Vagina (tissue), 2 donors: Measurements from ENCODE around the gene ARHGAP18.

Experiments used
- POLR2A ChIP-seq, 2 donors: fragments of 450-650 bp; IDR thresholded peaks; one replicate each; pipeline ENCODE4 v1.6.1; 2017; ENCODE audit warnings: antibody characterized with exemption in 2 of 2, mild to moderate bottlenecking in 2 of 2, moderate library complexity in 2 of 2
- POLR2AphosphoS5 ChIP-seq, 2 donors: sonication (generic); formaldehyde crosslinking; IDR thresholded peaks; one replicate each; pipeline ENCODE4 v1.9.0; 2017; ENCODE audit warnings: antibody characterized with exemption in 2 of 2, mild to moderate bottlenecking in 2 of 2, low read depth in 1 of 2; ENCODE audit not compliant: insufficient read depth in 1 of 2
- TF ChIP-seq, protein P1 (sequence below), 3 experiments: fragments of 450-650 bp in 2 of 3; fragments of 200-600 bp in 1 of 3; sonication (generic) in 1 of 3; IDR thresholded peaks; one replicate each; pipeline ENCODE4 v1.5.1; 2017 to 2019; ENCODE audit warnings: antibody characterized with exemption in 3 of 3, mild to moderate bottlenecking in 2 of 3, moderate library complexity in 2 of 3

DNA sequence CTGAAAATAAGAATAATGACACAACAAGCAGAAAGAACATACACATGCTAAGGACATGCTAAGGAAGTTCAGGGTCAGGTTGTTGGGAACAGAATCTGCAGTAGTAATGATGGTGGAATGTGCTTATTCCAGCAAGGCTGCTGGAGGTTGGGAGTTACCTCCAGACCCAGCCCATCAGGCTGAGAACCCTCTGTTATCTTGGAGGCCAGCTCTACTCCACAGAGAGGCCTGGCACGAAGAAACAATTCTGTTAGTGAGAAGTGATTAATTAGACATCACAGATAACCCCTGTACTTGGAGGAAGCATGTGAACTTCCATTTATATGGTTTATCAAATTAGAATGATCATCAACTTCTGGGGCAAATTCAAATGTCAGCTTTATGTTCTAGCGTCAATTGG, 22.1 kb upstream of the ARHGAP18 start:
- TF ChIP-seq, protein P1, sequence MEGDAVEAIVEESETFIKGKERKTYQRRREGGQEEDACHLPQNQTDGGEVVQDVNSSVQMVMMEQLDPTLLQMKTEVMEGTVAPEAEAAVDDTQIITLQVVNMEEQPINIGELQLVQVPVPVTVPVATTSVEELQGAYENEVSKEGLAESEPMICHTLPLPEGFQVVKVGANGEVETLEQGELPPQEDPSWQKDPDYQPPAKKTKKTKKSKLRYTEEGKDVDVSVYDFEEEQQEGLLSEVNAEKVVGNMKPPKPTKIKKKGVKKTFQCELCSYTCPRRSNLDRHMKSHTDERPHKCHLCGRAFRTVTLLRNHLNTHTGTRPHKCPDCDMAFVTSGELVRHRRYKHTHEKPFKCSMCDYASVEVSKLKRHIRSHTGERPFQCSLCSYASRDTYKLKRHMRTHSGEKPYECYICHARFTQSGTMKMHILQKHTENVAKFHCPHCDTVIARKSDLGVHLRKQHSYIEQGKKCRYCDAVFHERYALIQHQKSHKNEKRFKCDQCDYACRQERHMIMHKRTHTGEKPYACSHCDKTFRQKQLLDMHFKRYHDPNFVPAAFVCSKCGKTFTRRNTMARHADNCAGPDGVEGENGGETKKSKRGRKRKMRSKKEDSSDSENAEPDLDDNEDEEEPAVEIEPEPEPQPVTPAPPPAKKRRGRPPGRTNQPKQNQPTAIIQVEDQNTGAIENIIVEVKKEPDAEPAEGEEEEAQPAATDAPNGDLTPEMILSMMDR (IDR thresholded peaks at IDR 0.05): no peak
- TF ChIP-seq POLR2A (IDR thresholded peaks at IDR 0.05) (no peak), POLR2AphosphoS5 (IDR thresholded peaks at IDR 0.05; ENCODE audit: insufficient read depth in 1 of 2, low read depth in 1 of 2) (no peak)
